ENCODE measurements around the gene RYR2. TPM values are rescaled to one million over a fixed set of nuclear protein-coding genes. Genes with fewer than 3 reads are reported as not detected.

RYR2 gene
- total and polyA plus RNA-seq, 8 donors = 0.25 to 33.5 (median 2.5) TPM

GRCh38 chr1:237539055-237539454, 497.1 kb downstream of the RYR2 start:
- no peak for DNase-seq
- whole genome bisulfite sequencing, 5 donors = 91 to 96% (median 94%) methylated on average over 2 of the region's 2 CpGs

GRCh38 chr1:237542525-237543418, 500.8 kb downstream of the RYR2 start:
- Histone ChIP-seq H3K4me3 (no peak overlapping the region), H3K27me3 (no peaks in the 10 kb centered on the region), H3K9me3 (no peaks in the 10 kb centered on the region), H3K27ac (no peak overlapping the region), H3K36me3 (no peaks in the 10 kb centered on the region), H3K4me1 (no peaks in the 10 kb centered on the region)
- WGBS, 5 donors = 45 to 60% (median 49%) methylated on average over 5 of the region's 5 CpGs
- no peak for TF ChIP-seq POLR2A (IDR thresholded peaks at IDR 0.05)
- TF ChIP-seq EP300 (IDR thresholded peaks at IDR 0.05) = no peak
- TF ChIP-seq, protein P1, sequence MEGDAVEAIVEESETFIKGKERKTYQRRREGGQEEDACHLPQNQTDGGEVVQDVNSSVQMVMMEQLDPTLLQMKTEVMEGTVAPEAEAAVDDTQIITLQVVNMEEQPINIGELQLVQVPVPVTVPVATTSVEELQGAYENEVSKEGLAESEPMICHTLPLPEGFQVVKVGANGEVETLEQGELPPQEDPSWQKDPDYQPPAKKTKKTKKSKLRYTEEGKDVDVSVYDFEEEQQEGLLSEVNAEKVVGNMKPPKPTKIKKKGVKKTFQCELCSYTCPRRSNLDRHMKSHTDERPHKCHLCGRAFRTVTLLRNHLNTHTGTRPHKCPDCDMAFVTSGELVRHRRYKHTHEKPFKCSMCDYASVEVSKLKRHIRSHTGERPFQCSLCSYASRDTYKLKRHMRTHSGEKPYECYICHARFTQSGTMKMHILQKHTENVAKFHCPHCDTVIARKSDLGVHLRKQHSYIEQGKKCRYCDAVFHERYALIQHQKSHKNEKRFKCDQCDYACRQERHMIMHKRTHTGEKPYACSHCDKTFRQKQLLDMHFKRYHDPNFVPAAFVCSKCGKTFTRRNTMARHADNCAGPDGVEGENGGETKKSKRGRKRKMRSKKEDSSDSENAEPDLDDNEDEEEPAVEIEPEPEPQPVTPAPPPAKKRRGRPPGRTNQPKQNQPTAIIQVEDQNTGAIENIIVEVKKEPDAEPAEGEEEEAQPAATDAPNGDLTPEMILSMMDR (IDR thresholded peaks at IDR 0.05) = no peak
- TF ChIP-seq POLR2AphosphoS5 (IDR thresholded peaks at IDR 0.05) = no peak
- DNase-seq = no peak
- intact Hi-C loops (cut with DNase I; ENCODE audit: low total_unique reads) = no loop called here

More at GRCh38 chr1:237539055-237539454, 497.1 kb downstream of the RYR2 start:
- H3K27me3 ChIP-seq = no peaks in the 10 kb centered on the region
- no peak overlapping the region for H3K27ac ChIP-seq
- intact Hi-C loops (cut with DNase I; ENCODE audit: low total_unique reads) = no loop called here
- H3K4me1 ChIP-seq = no peaks in the 10 kb centered on the region
- no peaks in the 10 kb centered on the region for H3K9me3 ChIP-seq
- no peak overlapping the region for H3K4me3 ChIP-seq
- no peak for TF ChIP-seq POLR2AphosphoS5 (IDR thresholded peaks at IDR 0.05)
- TF ChIP-seq POLR2A (IDR thresholded peaks at IDR 0.05) = no peak
- no peak for TF ChIP-seq EP300 (IDR thresholded peaks at IDR 0.05)
- TF ChIP-seq, protein P1 (IDR thresholded peaks at IDR 0.05) = no peak
- no peaks in the 10 kb centered on the region for H3K36me3 ChIP-seq

DNA sequence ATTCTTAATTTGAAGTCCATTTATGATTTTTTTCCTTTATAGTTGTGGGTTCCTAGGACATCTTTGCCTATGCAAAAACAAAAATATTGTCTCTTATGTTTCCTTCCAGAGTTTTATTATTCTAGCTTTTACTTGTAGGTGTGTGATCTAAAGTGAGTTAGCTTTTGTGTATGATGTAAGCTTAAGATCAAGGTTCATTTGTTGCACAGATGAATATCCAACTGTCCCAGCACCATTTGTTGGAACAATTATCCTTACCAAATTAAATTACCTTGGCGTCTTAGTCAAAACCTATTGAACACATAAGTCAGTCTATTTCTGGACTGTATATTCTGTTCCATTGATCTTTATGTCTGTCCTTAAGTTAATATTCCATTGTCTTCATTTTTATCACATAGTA, 511.1 kb downstream of the RYR2 start:
- intact Hi-C loops (cut with DNase I; ENCODE audit: low total_unique reads) = no loop called here
- WGBS, 5 donors = 84 to 96% (median 90%) methylated on average over 1 of the region's 1 CpG
- H3K4me3 ChIP-seq = no peak overlapping the region

GRCh38 chr1:237556911-237557310, 514.9 kb downstream of the RYR2 start:
- Histone ChIP-seq H3K4me1 (no peaks in the 10 kb centered on the region), H3K9me3 (no peaks in the 10 kb centered on the region), H3K4me3 (no peak overlapping the region), H3K36me3 (no peaks in the 10 kb centered on the region), H3K27me3 (no peaks in the 10 kb centered on the region), H3K27ac (no peak overlapping the region)
- intact Hi-C loops (cut with DNase I; ENCODE audit: low total_unique reads) = no loop called here
- TF ChIP-seq POLR2AphosphoS5 (IDR thresholded peaks at IDR 0.05) = no peak
- DNase-seq = no peak
- WGBS, 5 donors = 67 to 83% (median 79%) methylated on average over 3 of the region's 3 CpGs

More for the DNA sequence above, 511.1 kb downstream of the RYR2 start:
- TF ChIP-seq, protein P1 (IDR thresholded peaks at IDR 0.05) = no peak
- TF ChIP-seq EP300 (IDR thresholded peaks at IDR 0.05) = no peak
- TF ChIP-seq POLR2A (IDR thresholded peaks at IDR 0.05) = no peak
- Histone ChIP-seq H3K36me3 (peaks cover 0 to 9% (median 0%) of the 10 kb centered on the region in 4 donors), H3K27me3 (no peaks in the 10 kb centered on the region), H3K4me1 (no peaks in the 10 kb centered on the region), H3K27ac (no peak overlapping the region), H3K9me3 (no peaks in the 10 kb centered on the region)
- DNase-seq = no peak
